ENCODE data around the gene P2RX1.
A peak's percentile ranks its signal among the peaks of the same experiment; 100 is the strongest.

P2RX1 gene

DNA sequence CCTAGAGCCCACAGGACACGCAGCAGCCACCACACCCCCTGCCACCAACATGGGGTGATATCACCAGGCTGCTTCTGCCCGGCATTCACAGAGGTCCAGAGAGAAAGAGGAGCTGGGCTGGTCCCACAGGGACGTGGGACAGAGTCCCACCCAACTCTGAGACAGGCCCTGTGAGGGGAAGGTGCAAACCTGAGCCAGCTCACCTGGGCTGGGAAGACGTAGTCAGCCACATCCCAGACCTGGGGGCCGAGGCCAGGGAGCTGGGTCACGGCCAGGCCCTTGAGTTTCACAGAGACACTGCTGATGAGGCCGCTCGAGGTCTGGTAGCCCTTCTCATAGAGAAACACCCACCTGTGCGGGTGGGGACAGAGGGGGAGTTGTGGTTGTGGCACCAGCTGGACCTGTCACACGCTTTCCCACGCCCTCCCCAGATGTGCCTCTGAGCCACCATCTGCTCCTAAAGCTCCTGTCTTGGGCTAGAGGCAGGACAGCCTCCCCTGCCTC is 11.2 kb downstream of the P2RX1 start:
- no peak for DNase-seq

- DNase-seq = peak in 1 of 14 donors; percentile 7
These were observed 11.8 kb downstream of the P2RX1 start for GRCh38 chr17:3904501-3904900.

GRCh38 chr17:3903881-3904290 is 12.4 kb downstream of the P2RX1 start:
- DNase-seq = no peak

- DNase-seq = no peak
These were observed 13.0 kb downstream of the P2RX1 start for GRCh38 chr17:3903051-3903825.

DNA sequence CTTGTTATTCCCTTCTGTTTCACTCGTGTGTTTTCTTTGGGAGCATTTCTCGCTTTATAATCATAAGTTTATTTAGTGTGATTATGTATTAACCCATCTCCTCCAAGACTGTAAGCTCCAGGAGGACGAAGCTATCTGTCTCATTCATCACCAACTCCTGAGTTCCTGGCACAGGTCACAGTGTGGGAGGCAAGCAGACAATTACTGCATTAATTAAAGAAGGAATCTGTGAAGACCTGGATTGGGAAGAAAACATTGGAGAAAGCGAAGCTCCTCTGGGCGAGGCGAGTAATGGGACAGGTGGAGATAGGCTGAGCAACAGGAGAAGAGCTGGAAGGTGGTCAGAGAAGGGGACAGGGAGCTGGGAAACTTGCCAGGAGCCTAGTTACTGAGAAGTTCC is 15.6 kb downstream of the P2RX1 start:
- DNase-seq = no peak

DNA sequence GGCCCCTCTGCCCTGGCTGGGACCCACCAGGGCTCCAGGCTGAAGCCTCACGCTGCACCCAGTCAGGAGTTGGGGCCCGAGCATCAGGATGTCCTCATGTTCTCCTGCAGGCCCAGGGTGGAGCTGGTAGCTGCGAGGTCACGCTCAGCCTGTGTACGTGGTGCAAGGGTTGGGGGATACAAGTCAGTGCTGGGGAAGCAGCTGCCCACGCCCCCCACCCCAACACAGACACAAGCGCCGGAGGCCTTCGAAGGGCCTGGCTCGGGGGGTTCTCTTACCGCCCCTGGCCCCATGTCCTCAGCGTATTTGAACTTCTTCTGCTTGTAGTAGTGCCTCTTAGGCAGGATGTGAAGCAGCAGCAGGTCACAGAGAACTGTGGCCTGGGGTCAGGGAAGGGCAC is 18.5 kb downstream of the P2RX1 start:
- no peak for DNase-seq

DNA sequence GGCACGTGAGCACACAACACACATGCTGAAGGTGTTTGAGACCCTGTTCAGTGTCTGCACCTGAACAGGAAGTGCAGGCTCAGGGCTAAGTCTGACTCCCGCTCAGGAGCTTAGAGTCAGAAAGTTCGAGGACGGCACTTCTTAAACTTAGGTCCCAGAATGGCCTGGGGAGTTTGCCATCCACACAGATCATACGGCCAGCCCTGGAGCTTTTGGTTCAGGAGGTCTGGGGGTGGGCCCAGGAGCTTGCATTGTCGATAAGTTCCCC is 19.4 kb downstream of the P2RX1 start:
- DNase-seq = no peak

DNA sequence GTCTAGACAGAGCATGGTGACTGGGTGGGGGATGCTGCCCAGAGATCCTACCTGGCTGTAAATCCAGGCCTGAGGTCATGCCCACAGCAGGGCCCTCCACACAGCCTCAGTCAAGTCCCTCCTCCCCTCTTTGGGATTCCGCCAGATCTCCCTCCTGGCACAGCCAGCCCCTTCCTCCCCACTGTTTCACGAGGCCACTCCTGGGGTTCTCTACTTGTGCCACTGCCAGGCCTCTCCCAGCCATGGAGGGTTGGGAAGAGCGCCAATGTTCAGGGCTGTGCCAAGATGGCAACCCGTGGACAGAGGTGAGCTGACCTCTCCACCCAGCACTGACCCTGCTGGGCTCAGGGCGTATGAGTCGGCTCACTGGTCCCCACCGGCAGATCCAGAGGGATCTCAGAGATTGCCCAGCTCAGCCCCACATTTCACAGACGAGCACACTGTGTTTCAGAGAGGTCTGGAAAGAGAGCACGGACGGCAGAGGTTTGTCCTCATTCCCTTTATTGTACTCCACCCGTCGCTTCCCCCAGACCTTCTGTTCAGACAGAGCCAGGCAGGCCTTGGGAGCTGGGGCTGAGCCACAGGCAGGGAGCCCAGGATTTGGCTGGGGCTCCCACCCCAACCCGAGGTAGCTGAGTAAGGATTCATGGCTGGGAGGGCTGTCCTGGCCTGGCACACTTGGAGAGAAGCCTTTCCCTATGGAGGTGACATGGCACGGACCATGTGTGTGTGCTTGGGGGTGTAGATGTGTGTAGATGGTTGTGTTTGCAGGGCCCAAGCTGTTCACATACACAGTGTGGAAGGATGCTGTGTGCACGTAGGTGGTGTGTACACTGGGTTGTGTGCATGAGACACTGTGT is 19.9 kb downstream of the P2RX1 start:
- DNase-seq = peak in 3 of 14 donors; percentile 41 to 43 (median 42)

- DNase-seq = no peak
These were observed 20.9 kb downstream of the P2RX1 start for GRCh38 chr17:3895354-3895753.

GRCh38 chr17:3894911-3895343 is 21.3 kb downstream of the P2RX1 start:
- peak in 3 of 14 donors; percentile 19 to 30 (median 30) for DNase-seq

GRCh38 chr17:3894188-3894587 is 22.1 kb downstream of the P2RX1 start:
- DNase-seq = no peak

- DNase-seq = no peak
These were observed 22.5 kb downstream of the P2RX1 start for GRCh38 chr17:3893720-3894116.

GRCh38 chr17:3893003-3893719 is 23.1 kb downstream of the P2RX1 start, which contains the start of gene CAMKK1:
Gene CAMKK1, minus strand, starts transcription at chr17:3893053. Its CDS starts 7,366 bp downstream, at chr17:3885687.
- DNase-seq = peak in 13 of 14 donors; percentile 18 to 90 (median 69)

- DNase-seq = peak in 12 of 14 donors; percentile 10 to 84 (median 38)
These were observed 23.9 kb downstream of the P2RX1 start for GRCh38 chr17:3892095-3892998.

DNA sequence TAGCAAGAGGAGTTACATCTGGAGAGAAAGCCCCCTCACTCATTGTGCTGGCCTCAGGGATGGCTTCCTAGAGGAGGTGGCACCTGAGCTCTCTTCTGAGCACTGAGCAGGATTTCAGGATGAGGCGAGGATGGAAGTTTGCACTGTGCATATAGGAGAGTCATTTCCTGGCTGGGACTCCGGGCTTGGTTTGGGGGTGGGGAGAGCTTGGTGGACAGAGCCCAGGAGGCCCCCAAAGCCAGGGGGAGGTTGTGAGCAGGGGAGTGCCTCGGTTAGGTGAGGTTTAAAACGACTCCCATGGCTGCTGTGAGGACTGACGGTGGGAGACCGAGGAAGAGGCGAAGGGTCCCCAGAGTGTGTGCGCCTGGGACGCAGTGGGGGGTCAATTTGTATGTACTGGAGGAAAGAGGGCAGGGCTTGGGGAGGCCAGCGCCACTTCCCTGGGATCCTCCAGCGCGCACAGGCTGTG is 24.6 kb downstream of the P2RX1 start:
- no peak for DNase-seq

DNA sequence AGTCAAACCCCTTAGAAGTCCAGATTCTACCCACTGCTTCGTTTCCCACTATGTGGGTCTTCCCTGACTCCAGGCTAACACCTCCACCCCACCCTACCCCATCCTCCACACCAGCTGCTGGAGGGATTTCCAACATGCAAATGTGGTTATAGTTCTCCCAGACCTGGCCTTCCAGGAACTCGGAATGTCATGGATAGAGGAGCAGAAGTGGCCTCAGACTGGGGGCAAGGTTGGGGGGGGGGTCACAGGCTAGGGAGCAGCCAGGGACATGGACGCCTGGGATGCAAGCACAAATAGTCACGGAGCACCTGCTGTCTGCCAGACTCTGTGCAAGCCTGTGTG is 25.4 kb downstream of the P2RX1 start:
- peak in 1 of 14 donors; percentile 56 for DNase-seq

GRCh38 chr17:3890082-3890877 is 26.0 kb downstream of the P2RX1 start:
- DNase-seq = peak in 2 of 14 donors; percentile 62 to 73

GRCh38 chr17:3889325-3890012 is 26.8 kb downstream of the P2RX1 start:
- DNase-seq = peak in 1 of 14 donors; percentile 61

GRCh38 chr17:3888343-3889171 is 27.7 kb downstream of the P2RX1 start:
- DNase-seq = peak in 3 of 14 donors; percentile 12 to 95 (median 53)

Measured in C1 segment of cervical spinal cord (tissue), 14 donors.